Liver (tissue), 3 donors: ENCODE measurements around the gene AFF2.

Experiments used
- FOXA1 ChIP-seq: IDR thresholded peaks from 2 replicates; pipeline ENCODE4 v1.6.1; 2016; ENCODE audit warnings: antibody characterized with exemption
- FOXA2 ChIP-seq: IDR thresholded peaks from 2 replicates; pipeline ENCODE4 v1.6.1; 2016; ENCODE audit warnings: antibody characterized with exemption
- JUND ChIP-seq, 2 donors: IDR thresholded peaks; 2 replicates each; pipeline ENCODE4 v1.6.1; 2016; ENCODE audit warnings: antibody characterized with exemption in 2 of 2
- MAX ChIP-seq: IDR thresholded peaks from 2 replicates; pipeline ENCODE4 v1.6.1; 2016; ENCODE audit warnings: antibody characterized with exemption
- RAD21 ChIP-seq, 2 donors: IDR thresholded peaks; 2 replicates each; pipeline ENCODE4 v1.6.1; 2016; ENCODE audit warnings: antibody characterized with exemption in 2 of 2, mild to moderate bottlenecking in 2 of 2
- RXRA ChIP-seq, 2 donors: IDR thresholded peaks; 2 replicates each; pipeline ENCODE4 v1.6.1; 2017 to 2018; ENCODE audit warnings: antibody characterized with exemption in 2 of 2, mild to moderate bottlenecking in 1 of 2
- TAF1 ChIP-seq: conservative IDR thresholded peaks from 2 replicates; pipeline ENCODE4 v1.6.1; 2016; ENCODE audit warnings: antibody characterized with exemption, mild to moderate bottlenecking
- ZBTB33 ChIP-seq: IDR thresholded peaks from 2 replicates; pipeline ENCODE4 v1.6.1; 2016; ENCODE audit warnings: antibody characterized with exemption
- TF ChIP-seq, protein P1 (sequence below): fragments of 150-350 bp; IDR thresholded peaks from 2 replicates; pipeline ENCODE4 v1.5.1; 2017; ENCODE audit warnings: improper control_type of control experiment, low read depth, low read length; ENCODE audit not compliant: missing input control
- TF ChIP-seq, protein P2 (sequence below): IDR thresholded peaks from 2 replicates; pipeline ENCODE4 v1.6.1; 2016; ENCODE audit warnings: antibody characterized with exemption, mild to moderate bottlenecking
- TF ChIP-seq, protein P3 (sequence below): IDR thresholded peaks from 2 replicates; pipeline ENCODE4 v1.6.1; 2016; ENCODE audit warnings: antibody characterized with exemption
- donor health status: healthy.
- donor health status: healthy.

GRCh38 chrX:148670277-148670676, 169.9 kb downstream of the AFF2 start:
- TF ChIP-seq, protein P1, sequence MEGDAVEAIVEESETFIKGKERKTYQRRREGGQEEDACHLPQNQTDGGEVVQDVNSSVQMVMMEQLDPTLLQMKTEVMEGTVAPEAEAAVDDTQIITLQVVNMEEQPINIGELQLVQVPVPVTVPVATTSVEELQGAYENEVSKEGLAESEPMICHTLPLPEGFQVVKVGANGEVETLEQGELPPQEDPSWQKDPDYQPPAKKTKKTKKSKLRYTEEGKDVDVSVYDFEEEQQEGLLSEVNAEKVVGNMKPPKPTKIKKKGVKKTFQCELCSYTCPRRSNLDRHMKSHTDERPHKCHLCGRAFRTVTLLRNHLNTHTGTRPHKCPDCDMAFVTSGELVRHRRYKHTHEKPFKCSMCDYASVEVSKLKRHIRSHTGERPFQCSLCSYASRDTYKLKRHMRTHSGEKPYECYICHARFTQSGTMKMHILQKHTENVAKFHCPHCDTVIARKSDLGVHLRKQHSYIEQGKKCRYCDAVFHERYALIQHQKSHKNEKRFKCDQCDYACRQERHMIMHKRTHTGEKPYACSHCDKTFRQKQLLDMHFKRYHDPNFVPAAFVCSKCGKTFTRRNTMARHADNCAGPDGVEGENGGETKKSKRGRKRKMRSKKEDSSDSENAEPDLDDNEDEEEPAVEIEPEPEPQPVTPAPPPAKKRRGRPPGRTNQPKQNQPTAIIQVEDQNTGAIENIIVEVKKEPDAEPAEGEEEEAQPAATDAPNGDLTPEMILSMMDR, result no peak
- TF ChIP-seq MAX (no peak), RAD21 (IDR thresholded peaks at IDR 0.05) (no peak), JUND (IDR thresholded peaks at IDR 0.05) (no peak), TAF1 (no peak), RXRA (IDR thresholded peaks at IDR 0.05) (no peak), FOXA2 (no peak), FOXA1 (no peak), ZBTB33 (no peak)
- TF ChIP-seq, protein P2, sequence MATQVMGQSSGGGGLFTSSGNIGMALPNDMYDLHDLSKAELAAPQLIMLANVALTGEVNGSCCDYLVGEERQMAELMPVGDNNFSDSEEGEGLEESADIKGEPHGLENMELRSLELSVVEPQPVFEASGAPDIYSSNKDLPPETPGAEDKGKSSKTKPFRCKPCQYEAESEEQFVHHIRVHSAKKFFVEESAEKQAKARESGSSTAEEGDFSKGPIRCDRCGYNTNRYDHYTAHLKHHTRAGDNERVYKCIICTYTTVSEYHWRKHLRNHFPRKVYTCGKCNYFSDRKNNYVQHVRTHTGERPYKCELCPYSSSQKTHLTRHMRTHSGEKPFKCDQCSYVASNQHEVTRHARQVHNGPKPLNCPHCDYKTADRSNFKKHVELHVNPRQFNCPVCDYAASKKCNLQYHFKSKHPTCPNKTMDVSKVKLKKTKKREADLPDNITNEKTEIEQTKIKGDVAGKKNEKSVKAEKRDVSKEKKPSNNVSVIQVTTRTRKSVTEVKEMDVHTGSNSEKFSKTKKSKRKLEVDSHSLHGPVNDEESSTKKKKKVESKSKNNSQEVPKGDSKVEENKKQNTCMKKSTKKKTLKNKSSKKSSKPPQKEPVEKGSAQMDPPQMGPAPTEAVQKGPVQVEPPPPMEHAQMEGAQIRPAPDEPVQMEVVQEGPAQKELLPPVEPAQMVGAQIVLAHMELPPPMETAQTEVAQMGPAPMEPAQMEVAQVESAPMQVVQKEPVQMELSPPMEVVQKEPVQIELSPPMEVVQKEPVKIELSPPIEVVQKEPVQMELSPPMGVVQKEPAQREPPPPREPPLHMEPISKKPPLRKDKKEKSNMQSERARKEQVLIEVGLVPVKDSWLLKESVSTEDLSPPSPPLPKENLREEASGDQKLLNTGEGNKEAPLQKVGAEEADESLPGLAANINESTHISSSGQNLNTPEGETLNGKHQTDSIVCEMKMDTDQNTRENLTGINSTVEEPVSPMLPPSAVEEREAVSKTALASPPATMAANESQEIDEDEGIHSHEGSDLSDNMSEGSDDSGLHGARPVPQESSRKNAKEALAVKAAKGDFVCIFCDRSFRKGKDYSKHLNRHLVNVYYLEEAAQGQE, result no peak
- TF ChIP-seq, protein P3, sequence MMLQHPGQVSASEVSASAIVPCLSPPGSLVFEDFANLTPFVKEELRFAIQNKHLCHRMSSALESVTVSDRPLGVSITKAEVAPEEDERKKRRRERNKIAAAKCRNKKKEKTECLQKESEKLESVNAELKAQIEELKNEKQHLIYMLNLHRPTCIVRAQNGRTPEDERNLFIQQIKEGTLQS, result no peak
